ENCODE data around the gene MRPS23. TPM values are rescaled to one million over a fixed set of nuclear protein-coding genes. Genes with fewer than 3 reads are reported as not detected.
A peak's percentile ranks its signal among the peaks of the same experiment; 100 is the strongest.

MRPS23 gene
- 21.6 TPM for polyA plus RNA-seq (2013, experiment 1 of 2)
- 19.9 TPM for polyA plus RNA-seq (2013, experiment 2 of 2)

DNA sequence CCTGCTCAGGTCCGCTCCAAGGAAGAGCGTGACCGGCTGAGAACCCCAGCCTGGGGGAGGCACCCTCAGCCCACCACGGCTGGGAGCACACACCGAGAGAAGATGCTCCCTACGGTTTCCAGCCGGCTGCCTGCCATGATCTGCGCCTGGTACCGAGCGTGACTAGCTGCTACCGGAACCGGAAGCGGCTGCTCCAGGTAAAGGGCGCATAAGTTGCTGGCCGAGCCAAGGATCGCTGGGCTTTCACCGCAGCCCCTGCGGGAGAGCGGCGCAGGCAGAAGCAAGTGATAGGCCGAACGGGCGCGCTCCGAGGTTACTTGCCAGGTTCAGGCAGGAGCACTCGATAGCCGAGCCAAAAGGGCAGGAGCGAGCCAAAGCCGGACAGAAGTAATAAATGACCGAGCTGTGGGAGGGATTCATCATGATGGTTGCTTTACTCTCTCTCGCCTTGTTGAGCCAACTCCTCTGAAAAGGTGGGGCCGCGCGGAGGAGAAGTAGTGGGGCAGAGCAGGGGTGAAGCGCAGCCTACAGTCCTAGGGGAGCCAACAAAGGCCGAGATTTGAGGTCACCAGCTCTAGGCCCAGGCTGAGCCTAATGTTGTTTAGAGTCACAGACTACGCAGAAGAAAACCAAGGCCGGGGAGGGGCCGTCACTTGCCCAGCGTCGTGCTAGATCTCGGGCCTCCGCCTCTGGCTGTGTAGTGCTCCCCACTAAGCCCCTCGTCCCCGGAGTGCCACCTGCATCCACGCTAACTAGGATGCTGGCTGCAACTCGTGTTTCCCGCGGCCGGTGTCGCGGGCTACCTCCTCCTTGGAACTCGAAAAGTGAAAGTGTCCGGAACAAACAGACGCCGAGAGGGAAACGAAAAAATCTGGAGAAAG is at the start of gene MRPS23:
TSS of gene MRPS23 (minus strand) at position 171 of the 881 bp plus-strand sequence. CDS start at position 137, 34 bp downstream.
- peak within 1 kb of the TSS; percentile 84 for H3K4me2 ChIP-seq (ENCODE audit: insufficient read depth, low read length, poor library complexity, severe bottlenecking)
- peaks cover 3 to 24% of the 10 kb centered on the region in 2 donors for H3K36me3 ChIP-seq (replicated peaks in 1 of 2; ENCODE audit: control insufficient read depth in 2 of 2, insufficient read depth in 2 of 2, low read length in 2 of 2)
- peaks cover 4% of the 10 kb centered on the region for H3K79me1 ChIP-seq (ENCODE audit: low read depth, low read length)
- peak within 1 kb of the TSS; percentile 94 for H3K9ac ChIP-seq (ENCODE audit: low read depth, low read length, poor library complexity)
- H3K18ac ChIP-seq (ENCODE audit: low read length), result peak within 1 kb of the TSS; percentile 91
- peak within 1 kb of the TSS; percentile 82 for H2AFZ ChIP-seq (ENCODE audit: low read length)
- peak; percentile 95 for DNase-seq (ENCODE audit: low spot score)
- no peak within 1 kb of the TSS for H2BK120ac ChIP-seq (ENCODE audit: low read depth, low read length)
- H3K23ac ChIP-seq (ENCODE audit: low read depth, low read length, poor library complexity), result peak within 1 kb of the TSS; percentile 5
- peaks cover 6 to 12% of the 10 kb centered on the region in 2 donors for H3K4me1 ChIP-seq (ENCODE audit: control insufficient read depth in 2 of 2, insufficient read depth in 1 of 2, low read depth in 1 of 2, low read length in 2 of 2)
- no CpG with 5 or more reads among the region's 57 CpGs for WGBS, 2 donors (ENCODE audit: extremely low coverage in 2 of 2, insufficient read length in 2 of 2, insufficient replicate concordance in 1 of 2)
- H3K27me3 ChIP-seq (ENCODE audit: control insufficient read depth in 3 of 3, insufficient read depth in 3 of 3, low read depth in 1 of 3, low read length in 3 of 3), result no peaks in the 10 kb centered on the region
- peak within 1 kb of the TSS; percentile 17 for H4K8ac ChIP-seq (ENCODE audit: low read depth, low read length)
- H4K91ac ChIP-seq (ENCODE audit: low read depth, low read length, poor library complexity), result no peak within 1 kb of the TSS
- H2BK12ac ChIP-seq (ENCODE audit: low read length), result no peak within 1 kb of the TSS
- H2BK15ac ChIP-seq (ENCODE audit: low read length), result peak within 1 kb of the TSS; percentile 14
- no peak within 1 kb of the TSS for H3K4ac ChIP-seq (ENCODE audit: low read length)
- H2AK5ac ChIP-seq (ENCODE audit: low read depth, low read length), result peak within 1 kb of the TSS; percentile 70
- H3K14ac ChIP-seq (ENCODE audit: low read length), result peak within 1 kb of the TSS; percentile 79
- H3K27ac ChIP-seq (replicated peaks; ENCODE audit: low read length), result peak within 1 kb of the TSS; percentile 66
- no peak within 1 kb of the TSS for H2BK5ac ChIP-seq (ENCODE audit: low read length)
- H3K4me3 ChIP-seq (ENCODE audit: low read length in 2 of 2), result peak within 1 kb of the TSS; percentile 80 to 90
- no peaks in the 10 kb centered on the region for H3K9me3 ChIP-seq (replicated peaks in 1 of 2; ENCODE audit: control insufficient read depth in 2 of 2, insufficient read depth in 1 of 2, low read depth in 1 of 2, low read length in 2 of 2)

DNA sequence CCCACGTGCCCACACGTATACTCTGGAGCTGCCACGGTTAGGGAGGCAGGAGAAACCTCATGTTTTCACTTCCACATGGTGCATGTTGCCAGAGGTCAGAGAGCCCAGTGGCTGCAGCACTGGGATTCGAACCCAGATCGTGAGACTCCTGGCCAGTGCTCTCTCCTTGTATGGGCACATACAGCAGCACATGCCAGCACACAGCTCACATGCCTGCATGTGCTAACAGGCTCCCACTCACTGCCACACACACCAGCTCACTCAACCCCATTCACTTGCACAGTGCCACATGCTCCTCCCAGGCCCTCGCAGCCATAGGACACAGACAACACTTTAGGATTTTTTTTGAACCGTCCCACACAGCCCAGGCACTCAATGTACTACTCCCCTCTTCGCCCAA is 49.5 kb upstream of the MRPS23 start:
- Histone ChIP-seq H2BK120ac (ENCODE audit: low read depth, low read length) (peak overlapping the region; percentile 92), H3K4me1 (ENCODE audit: control insufficient read depth in 2 of 2, insufficient read depth in 1 of 2, low read depth in 1 of 2, low read length in 2 of 2) (peaks cover 39 to 54% of the 10 kb centered on the region in 2 donors), H2AFZ (ENCODE audit: low read length) (no peak overlapping the region), H4K91ac (ENCODE audit: low read depth, low read length, poor library complexity) (peak overlapping the region; percentile 96), H2BK5ac (ENCODE audit: low read length) (peak overlapping the region; percentile 95), H3K23ac (ENCODE audit: low read depth, low read length, poor library complexity) (peak overlapping the region; percentile 70), H3K4ac (ENCODE audit: low read length) (peak overlapping the region; percentile 60), H2BK15ac (ENCODE audit: low read length) (peak overlapping the region; percentile 97), H3K4me3 (ENCODE audit: low read length in 2 of 2) (no peak overlapping the region), H3K18ac (ENCODE audit: low read length) (peak overlapping the region; percentile 98), H3K27me3 (ENCODE audit: control insufficient read depth in 3 of 3, insufficient read depth in 3 of 3, low read depth in 1 of 3, low read length in 3 of 3) (no peaks in the 10 kb centered on the region), H3K9ac (ENCODE audit: low read depth, low read length, poor library complexity) (peak overlapping the region; percentile 85), H3K14ac (ENCODE audit: low read length) (peak overlapping the region; percentile 40), H3K9me3 (replicated peaks in 1 of 2; ENCODE audit: control insufficient read depth in 2 of 2, insufficient read depth in 1 of 2, low read depth in 1 of 2, low read length in 2 of 2) (no peaks in the 10 kb centered on the region), H4K8ac (ENCODE audit: low read depth, low read length) (no peak overlapping the region), H3K79me1 (ENCODE audit: low read depth, low read length) (peaks cover 2% of the 10 kb centered on the region), H3K4me2 (ENCODE audit: insufficient read depth, low read length, poor library complexity, severe bottlenecking) (no peak overlapping the region), H2AK5ac (ENCODE audit: low read depth, low read length) (peak overlapping the region; percentile 100), H3K36me3 (replicated peaks in 1 of 2; ENCODE audit: control insufficient read depth in 2 of 2, insufficient read depth in 2 of 2, low read length in 2 of 2) (peaks cover 2 to 9% of the 10 kb centered on the region in 2 donors), H3K27ac (replicated peaks; ENCODE audit: low read length) (peak overlapping the region; percentile 92), H2BK12ac (ENCODE audit: low read length) (peak overlapping the region; percentile 99)
- no peak for DNase-seq (ENCODE audit: low spot score)
- no CpG with 5 or more reads among the region's 8 CpGs for WGBS, 2 donors (ENCODE audit: extremely low coverage in 2 of 2, insufficient read length in 2 of 2, insufficient replicate concordance in 1 of 2)

DNA sequence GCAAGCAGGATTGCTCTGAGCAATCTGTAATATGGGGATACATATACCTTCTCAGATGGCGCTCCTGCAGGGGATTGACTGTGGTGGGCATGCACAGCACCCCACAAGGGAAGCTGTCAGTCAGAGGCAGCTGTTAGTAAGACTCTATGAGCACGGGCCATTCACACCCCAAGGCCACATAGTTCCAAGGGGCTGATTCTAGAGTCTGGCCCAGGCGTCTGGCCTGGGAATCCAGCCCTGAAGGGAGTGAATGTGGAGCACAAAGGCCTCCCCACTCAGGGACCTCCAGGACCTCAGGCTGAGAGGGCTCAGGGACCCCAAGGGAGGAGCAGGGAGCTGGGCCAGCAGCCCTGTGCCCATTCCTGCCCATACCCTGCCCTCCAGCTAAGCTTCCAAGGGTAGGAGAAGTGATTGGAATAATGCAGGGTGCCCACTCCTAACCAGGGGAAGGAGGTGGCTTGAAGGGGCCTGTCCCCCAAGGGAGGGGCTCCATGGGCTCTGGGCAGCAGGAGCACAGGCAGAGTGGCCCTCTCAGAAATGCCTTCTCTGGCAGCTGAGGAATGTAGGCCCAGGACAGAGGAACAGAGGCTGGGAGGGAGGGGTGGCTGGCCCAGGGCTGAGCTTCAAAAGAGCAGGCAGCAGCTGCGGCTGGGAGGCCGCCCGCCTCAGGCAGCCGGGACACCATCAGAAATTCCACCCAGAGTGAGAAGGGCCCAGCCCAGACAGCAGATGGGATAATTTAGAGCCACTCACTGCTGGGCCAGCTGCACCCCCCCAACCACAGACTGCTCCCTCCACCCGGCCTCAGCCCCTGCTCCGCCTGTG is 48.9 kb upstream of the MRPS23 start:
- H2BK12ac ChIP-seq (ENCODE audit: low read length), result peak overlapping the region; percentile 99
- H3K9ac ChIP-seq (ENCODE audit: low read depth, low read length, poor library complexity), result peak overlapping the region; percentile 85
- peak overlapping the region; percentile 97 for H2BK15ac ChIP-seq (ENCODE audit: low read length)
- H2AK5ac ChIP-seq (ENCODE audit: low read depth, low read length), result peak overlapping the region; percentile 100
- no peak overlapping the region for H3K4me2 ChIP-seq (ENCODE audit: insufficient read depth, low read length, poor library complexity, severe bottlenecking)
- H3K4me3 ChIP-seq (ENCODE audit: low read length in 2 of 2), result no peak overlapping the region
- peaks cover 2% of the 10 kb centered on the region for H3K79me1 ChIP-seq (ENCODE audit: low read depth, low read length)
- no peak overlapping the region for H4K8ac ChIP-seq (ENCODE audit: low read depth, low read length)
- H3K36me3 ChIP-seq (replicated peaks in 1 of 2; ENCODE audit: control insufficient read depth in 2 of 2, insufficient read depth in 2 of 2, low read length in 2 of 2), result peaks cover 2 to 9% of the 10 kb centered on the region in 2 donors
- peak overlapping the region; percentile 92 for H3K27ac ChIP-seq (replicated peaks; ENCODE audit: low read length)
- H3K14ac ChIP-seq (ENCODE audit: low read length), result peak overlapping the region; percentile 40
- WGBS, 2 donors (ENCODE audit: extremely low coverage in 2 of 2, insufficient read length in 2 of 2, insufficient replicate concordance in 1 of 2), result no CpG with 5 or more reads among the region's 9 CpGs
- H2BK120ac ChIP-seq (ENCODE audit: low read depth, low read length), result peak overlapping the region; percentile 92
- H3K9me3 ChIP-seq (replicated peaks in 1 of 2; ENCODE audit: control insufficient read depth in 2 of 2, insufficient read depth in 1 of 2, low read depth in 1 of 2, low read length in 2 of 2), result no peaks in the 10 kb centered on the region
- H3K18ac ChIP-seq (ENCODE audit: low read length), result peak overlapping the region; percentile 98
- peak overlapping the region; percentile 95 for H2BK5ac ChIP-seq (ENCODE audit: low read length)
- peak overlapping the region; percentile 70 for H3K23ac ChIP-seq (ENCODE audit: low read depth, low read length, poor library complexity)
- peak; percentile 86 for DNase-seq (ENCODE audit: low spot score)
- peak overlapping the region; percentile 96 for H4K91ac ChIP-seq (ENCODE audit: low read depth, low read length, poor library complexity)
- H3K4me1 ChIP-seq (ENCODE audit: control insufficient read depth in 2 of 2, insufficient read depth in 1 of 2, low read depth in 1 of 2, low read length in 2 of 2), result peaks cover 38 to 50% of the 10 kb centered on the region in 2 donors
- no peaks in the 10 kb centered on the region for H3K27me3 ChIP-seq (ENCODE audit: control insufficient read depth in 3 of 3, insufficient read depth in 3 of 3, low read depth in 1 of 3, low read length in 3 of 3)
- H2AFZ ChIP-seq (ENCODE audit: low read length), result no peak overlapping the region
- H3K4ac ChIP-seq (ENCODE audit: low read length), result peak overlapping the region; percentile 100

All from neuronal stem cell (in vitro differentiated cells).